ENCODE data around the gene PRR5L.
A peak's percentile ranks its signal among the peaks of the same experiment; 100 is the strongest.

The PRR5L gene

DNA sequence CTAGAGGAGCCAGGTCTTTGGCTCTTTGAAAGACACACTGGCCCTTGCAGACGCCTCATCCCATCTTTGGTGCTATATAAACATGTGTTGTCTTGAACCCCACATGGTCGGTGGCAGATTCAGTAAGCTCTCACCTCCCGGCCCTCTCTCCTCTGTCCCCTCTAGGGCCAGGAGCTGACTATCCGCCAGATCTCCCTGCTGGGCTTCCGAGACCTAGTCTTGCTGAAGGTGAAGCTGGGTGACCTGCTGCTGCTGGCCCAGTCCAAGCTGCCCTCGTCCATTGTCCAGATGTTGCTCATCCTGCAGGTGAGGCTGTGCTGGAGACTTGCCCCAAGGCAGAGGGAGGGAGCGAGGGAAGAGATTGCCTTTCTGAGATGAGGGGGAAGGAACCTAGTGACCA, 150.0 kb downstream of the PRR5L start:
- H3K36me3 ChIP-seq (ENCODE audit: control insufficient read depth, insufficient read depth, low read length) = no peaks in the 10 kb centered on the region
- no peak overlapping the region for H3K27ac ChIP-seq
- TF ChIP-seq, protein P1, sequence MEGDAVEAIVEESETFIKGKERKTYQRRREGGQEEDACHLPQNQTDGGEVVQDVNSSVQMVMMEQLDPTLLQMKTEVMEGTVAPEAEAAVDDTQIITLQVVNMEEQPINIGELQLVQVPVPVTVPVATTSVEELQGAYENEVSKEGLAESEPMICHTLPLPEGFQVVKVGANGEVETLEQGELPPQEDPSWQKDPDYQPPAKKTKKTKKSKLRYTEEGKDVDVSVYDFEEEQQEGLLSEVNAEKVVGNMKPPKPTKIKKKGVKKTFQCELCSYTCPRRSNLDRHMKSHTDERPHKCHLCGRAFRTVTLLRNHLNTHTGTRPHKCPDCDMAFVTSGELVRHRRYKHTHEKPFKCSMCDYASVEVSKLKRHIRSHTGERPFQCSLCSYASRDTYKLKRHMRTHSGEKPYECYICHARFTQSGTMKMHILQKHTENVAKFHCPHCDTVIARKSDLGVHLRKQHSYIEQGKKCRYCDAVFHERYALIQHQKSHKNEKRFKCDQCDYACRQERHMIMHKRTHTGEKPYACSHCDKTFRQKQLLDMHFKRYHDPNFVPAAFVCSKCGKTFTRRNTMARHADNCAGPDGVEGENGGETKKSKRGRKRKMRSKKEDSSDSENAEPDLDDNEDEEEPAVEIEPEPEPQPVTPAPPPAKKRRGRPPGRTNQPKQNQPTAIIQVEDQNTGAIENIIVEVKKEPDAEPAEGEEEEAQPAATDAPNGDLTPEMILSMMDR (IDR thresholded peaks at IDR 0.05) = no peak

DNA sequence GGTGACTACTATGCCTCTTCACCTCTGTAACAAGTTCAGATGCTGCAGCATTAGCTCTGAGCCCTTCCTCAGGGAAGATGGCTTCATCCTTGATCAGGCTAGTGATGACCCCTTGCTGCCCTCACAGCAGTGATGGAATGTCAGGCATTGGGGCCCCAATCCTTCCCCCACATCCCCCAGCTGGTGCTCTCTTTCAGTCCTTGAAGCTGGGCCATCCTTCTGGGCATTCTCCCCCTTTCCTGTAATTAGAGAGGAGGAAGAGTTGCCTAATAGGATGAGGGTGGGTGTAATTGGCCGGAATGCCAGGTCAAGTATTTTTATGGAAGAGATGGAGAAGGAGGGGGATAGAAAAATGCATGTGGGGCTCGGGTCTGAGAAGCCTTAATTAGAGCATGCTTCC, 151.4 kb downstream of the PRR5L start:
- H3K4me1 ChIP-seq = no peaks in the 10 kb centered on the region
- H3K79me2 ChIP-seq = no peaks in the 10 kb centered on the region
- H3K27ac ChIP-seq = no peak overlapping the region
- H3K36me3 ChIP-seq (ENCODE audit: control insufficient read depth, insufficient read depth, low read length) = no peaks in the 10 kb centered on the region
- H3K4me2 ChIP-seq (ENCODE audit: low read length) = no peak overlapping the region
- H3K27me3 ChIP-seq (ENCODE audit: control insufficient read depth, insufficient read depth, low read length) = no peaks in the 10 kb centered on the region
- TF ChIP-seq, protein P1 (IDR thresholded peaks at IDR 0.05) = no peak
- H3K9me3 ChIP-seq (ENCODE audit: control insufficient read depth, low read length) = no peaks in the 10 kb centered on the region
- H3K4me3 ChIP-seq (ENCODE audit: low read depth, low read length) = no peak overlapping the region
- no peak overlapping the region for H2AFZ ChIP-seq
- no peak overlapping the region for H3K9ac ChIP-seq

More for the DNA sequence above, 150.0 kb downstream of the PRR5L start:
- H3K4me3 ChIP-seq (ENCODE audit: low read depth, low read length) = no peak overlapping the region
- no peaks in the 10 kb centered on the region for H3K4me1 ChIP-seq
- no peak overlapping the region for H3K9ac ChIP-seq
- no peaks in the 10 kb centered on the region for H3K9me3 ChIP-seq (ENCODE audit: control insufficient read depth, low read length)
- no peaks in the 10 kb centered on the region for H3K79me2 ChIP-seq
- H3K27me3 ChIP-seq (ENCODE audit: control insufficient read depth, insufficient read depth, low read length) = no peaks in the 10 kb centered on the region
- no peak overlapping the region for H2AFZ ChIP-seq
- H3K4me2 ChIP-seq (ENCODE audit: low read length) = no peak overlapping the region

DNA sequence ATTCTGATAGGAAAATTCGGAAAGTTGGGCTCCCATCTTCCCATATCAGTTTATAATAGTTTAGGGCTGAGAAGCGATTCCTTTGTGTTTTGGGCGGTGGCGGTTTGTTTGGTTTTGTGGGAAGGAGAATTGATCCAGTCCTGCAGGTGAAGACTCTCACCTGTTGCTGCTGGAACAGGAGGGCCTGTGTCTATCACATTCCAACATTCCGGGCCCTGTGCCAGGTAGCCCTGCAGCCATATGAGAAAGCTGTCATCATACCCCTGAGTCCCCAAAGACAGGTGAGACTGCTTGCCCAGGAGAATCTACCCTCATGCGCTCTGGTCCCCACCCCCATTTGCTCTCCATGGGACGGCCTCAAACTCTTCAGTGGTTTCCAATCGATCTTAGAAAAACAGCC, 151.9 kb downstream of the PRR5L start:
- H3K4me3 ChIP-seq (ENCODE audit: low read depth, low read length) = no peak overlapping the region

DNA sequence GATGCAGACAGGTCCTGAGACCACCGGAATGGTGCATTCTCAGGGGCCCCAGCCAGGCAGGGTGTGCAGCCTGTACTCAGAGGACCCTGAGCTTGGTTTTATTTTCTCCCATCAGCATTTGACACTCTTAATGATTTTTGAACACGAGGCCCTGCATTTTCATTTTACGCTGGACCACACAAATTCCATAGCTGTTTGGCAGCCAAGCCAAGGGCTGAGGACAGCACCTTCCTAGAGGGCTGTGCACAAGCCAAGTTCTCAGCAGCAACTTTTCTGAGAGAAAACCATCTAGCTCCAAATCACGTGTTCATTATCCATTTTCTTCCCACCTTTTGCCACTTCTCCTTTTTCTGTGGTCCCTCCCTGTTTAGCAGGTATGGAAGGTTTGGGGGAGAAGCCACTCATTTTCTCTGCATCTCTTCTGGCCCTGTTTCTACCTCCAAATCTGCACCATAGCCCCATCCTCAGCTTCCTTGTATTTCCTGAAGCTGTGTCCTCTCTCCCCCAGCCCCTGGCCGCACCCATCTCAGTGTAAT, 153.5 kb downstream of the PRR5L start:
- H3K9ac ChIP-seq = no peak overlapping the region
- H3K79me2 ChIP-seq = no peaks in the 10 kb centered on the region
- TF ChIP-seq, protein P1 (IDR thresholded peaks at IDR 0.05) = no peak
- no peak overlapping the region for H3K4me2 ChIP-seq (ENCODE audit: low read length)
- H3K4me3 ChIP-seq (ENCODE audit: low read depth, low read length) = no peak overlapping the region
- no peaks in the 10 kb centered on the region for H3K4me1 ChIP-seq
- H3K9me3 ChIP-seq (ENCODE audit: control insufficient read depth, low read length) = no peaks in the 10 kb centered on the region
- no peak overlapping the region for H3K27ac ChIP-seq
- H3K36me3 ChIP-seq (ENCODE audit: control insufficient read depth, insufficient read depth, low read length) = no peaks in the 10 kb centered on the region
- H2AFZ ChIP-seq = peak overlapping the region; percentile 33
- no peaks in the 10 kb centered on the region for H3K27me3 ChIP-seq (ENCODE audit: control insufficient read depth, insufficient read depth, low read length)

More for the DNA sequence above, 151.9 kb downstream of the PRR5L start:
- Histone ChIP-seq H3K4me2 (ENCODE audit: low read length) (no peak overlapping the region), H3K79me2 (no peaks in the 10 kb centered on the region), H3K9me3 (ENCODE audit: control insufficient read depth, low read length) (no peaks in the 10 kb centered on the region), H3K9ac (no peak overlapping the region), H3K27me3 (ENCODE audit: control insufficient read depth, insufficient read depth, low read length) (no peaks in the 10 kb centered on the region), H3K27ac (no peak overlapping the region), H2AFZ (no peak overlapping the region), H3K4me1 (no peaks in the 10 kb centered on the region), H3K36me3 (ENCODE audit: control insufficient read depth, insufficient read depth, low read length) (no peaks in the 10 kb centered on the region)
- TF ChIP-seq, protein P1 (IDR thresholded peaks at IDR 0.05) = no peak

DNA sequence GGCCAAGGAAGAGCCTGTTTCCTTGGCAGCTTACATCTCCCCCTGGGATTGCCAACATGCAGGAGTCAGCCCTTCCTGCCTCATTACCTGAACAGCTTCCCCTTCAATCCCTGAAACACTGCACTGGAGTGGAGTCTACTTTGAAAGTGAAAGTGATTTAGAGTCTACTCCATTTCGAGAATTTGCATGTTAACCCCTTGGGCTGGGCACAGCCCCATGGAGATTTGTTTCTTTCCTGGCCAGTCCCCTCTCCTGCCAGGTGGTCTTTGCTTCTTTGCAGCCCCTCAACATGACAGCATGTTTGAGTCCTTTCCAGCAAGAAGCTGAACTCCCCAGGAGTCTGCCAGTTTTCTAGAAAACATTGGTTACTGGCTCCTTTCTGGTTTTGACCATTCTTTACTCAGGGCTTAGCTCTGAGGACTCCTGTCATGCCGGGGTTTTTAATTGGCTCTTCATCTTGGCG, 154.1 kb downstream of the PRR5L start:
- TF ChIP-seq, protein P1 (IDR thresholded peaks at IDR 0.05) = no peak
- no peak overlapping the region for H3K9ac ChIP-seq
- no peaks in the 10 kb centered on the region for H3K9me3 ChIP-seq (ENCODE audit: control insufficient read depth, low read length)
- peak overlapping the region; percentile 33 for H2AFZ ChIP-seq
- no peaks in the 10 kb centered on the region for H3K36me3 ChIP-seq (ENCODE audit: control insufficient read depth, insufficient read depth, low read length)
- no peaks in the 10 kb centered on the region for H3K4me1 ChIP-seq
- no peaks in the 10 kb centered on the region for H3K27me3 ChIP-seq (ENCODE audit: control insufficient read depth, insufficient read depth, low read length)
- no peak overlapping the region for H3K4me3 ChIP-seq (ENCODE audit: low read depth, low read length)
- H3K27ac ChIP-seq = no peak overlapping the region
- no peak overlapping the region for H3K4me2 ChIP-seq (ENCODE audit: low read length)
- H3K79me2 ChIP-seq = no peaks in the 10 kb centered on the region
